ENCODE results near the gene TATDN2. TPM values are rescaled to one million over a fixed set of nuclear protein-coding genes. Genes with fewer than 3 reads are reported as not detected.
"Not testable (repeated sequence)": the region's sequence is repeated elsewhere in the genome, so short reads cannot be mapped to it uniquely, and the experiment has no call there.

The TATDN2 gene
- total RNA-seq, 2 experiments from 2014 or later = 40.0 to 40.2 TPM

GRCh38 chr3:10253731-10254130 lies 5.5 kb downstream of the TATDN2 start:
- Mint-ChIP-seq H3K4me1 (peaks cover 80% of the 10 kb centered on the region), H3K36me3 (ENCODE audit: low read depth) (peaks cover 82% of the 10 kb centered on the region), H3K4me3 (no peak overlapping the region), H3K27me3 (no peaks in the 10 kb centered on the region), H3K9me3 (ENCODE audit: low read depth) (no peaks in the 10 kb centered on the region), H3K27ac (peak overlapping the region; percentile 66)
- ATAC-seq = no peak
- intact Hi-C loops (cut with DNase I, micrococcal nuclease) = no loop called here
- ChIA-PET POLR2A (interaction anchor here (1.1 kb wide), 1 partner anchor 10 kb away, joined by 3 read pairs; no protein-coding TSS in a partner anchor), CTCF (interaction anchor here (0.6 to 7.3 kb wide), 7 partner anchors 10 to 601 kb away, joined by 3 to 52 read pairs (median 3); no protein-coding TSS in a partner anchor)
- DNase-seq = no peak

- CTCF ChIA-PET = interaction anchor here (0.6 to 0.9 kb wide), 5 partner anchors 8 to 1292 kb away, joined by 3 to 5 read pairs (median 3); no protein-coding TSS in a partner anchor
- intact Hi-C loops (cut with DNase I, micrococcal nuclease) = no loop called here
- Mint-ChIP-seq H3K27ac (peak overlapping the region; percentile 47), H3K4me3 (no peak overlapping the region), H3K9me3 (ENCODE audit: low read depth) (no peaks in the 10 kb centered on the region), H3K36me3 (ENCODE audit: low read depth) (peaks cover 80% of the 10 kb centered on the region), H3K27me3 (no peaks in the 10 kb centered on the region), H3K4me1 (peaks cover 84% of the 10 kb centered on the region)
- no peak for DNase-seq
- no peak for ATAC-seq
- POLR2A ChIA-PET = interaction anchor here (0.6 to 0.7 kb wide), 4 partner anchors 70 to 1617 kb away, joined by 3 read pairs; no protein-coding TSS in a partner anchor
Measured at GRCh38 chr3:10255835-10256234, 7.6 kb downstream of the TATDN2 start.

DNA sequence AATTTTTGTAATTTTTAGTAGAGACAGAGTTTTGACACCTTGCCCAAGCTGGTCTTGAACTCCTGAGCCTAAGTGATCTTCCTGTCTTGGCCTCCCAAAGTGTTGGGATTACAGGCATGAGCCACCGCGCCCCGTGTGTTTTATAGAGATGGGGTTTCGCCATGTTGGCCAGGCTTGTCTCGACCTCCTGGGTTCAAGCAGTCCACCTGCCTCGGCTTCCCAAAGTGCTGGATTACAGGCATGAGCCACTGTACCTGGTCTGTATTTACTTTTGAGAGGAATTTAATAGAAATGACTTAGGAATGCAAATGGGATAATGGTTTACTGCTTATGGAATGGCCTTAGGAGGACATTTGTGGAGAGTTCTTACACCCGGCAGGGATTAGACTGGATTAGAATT lies 10.8 kb downstream of the TATDN2 start:
- DNase-seq = no peak
- peaks cover 82% of the 10 kb centered on the region for H3K4me1 Mint-ChIP-seq
- ChIA-PET CTCF (interaction anchor here (0.7 kb wide), 2 partner anchors 15 to 221 kb away, joined by 3 to 4 read pairs; no protein-coding TSS in a partner anchor), POLR2A (no interaction called here)
- H3K27ac Mint-ChIP-seq = peak overlapping the region; percentile 69
- no peaks in the 10 kb centered on the region for H3K9me3 Mint-ChIP-seq (ENCODE audit: low read depth)
- ATAC-seq = no peak
- intact Hi-C loops (cut with DNase I, micrococcal nuclease) = no loop called here
- no peak overlapping the region for H3K4me3 Mint-ChIP-seq
- H3K36me3 Mint-ChIP-seq (ENCODE audit: low read depth) = peaks cover 78% of the 10 kb centered on the region
- no peaks in the 10 kb centered on the region for H3K27me3 Mint-ChIP-seq

GRCh38 chr3:10259798-10260197 lies 11.5 kb downstream of the TATDN2 start:
- Mint-ChIP-seq H3K4me1 (peaks cover 82% of the 10 kb centered on the region), H3K9me3 (ENCODE audit: low read depth) (no peaks in the 10 kb centered on the region), H3K27me3 (no peaks in the 10 kb centered on the region), H3K36me3 (ENCODE audit: low read depth) (peaks cover 76% of the 10 kb centered on the region), H3K27ac (peak overlapping the region; percentile 69), H3K4me3 (no peak overlapping the region)
- CTCF ChIA-PET = interaction anchor here (0.7 to 1.0 kb wide), 2 partner anchors 10 to 14 kb away, joined by 3 read pairs; no protein-coding TSS in a partner anchor
- POLR2A ChIA-PET = no interaction called here
- no peak for ATAC-seq
- intact Hi-C loops (cut with DNase I, micrococcal nuclease) = loop anchor here in 1 of 2 experiments (5.0 kb wide), 1 partner anchor 232 kb away; the partner anchor contains the start of gene FANCD2
- DNase-seq = no peak

- peaks cover 81% of the 10 kb centered on the region for H3K4me1 Mint-ChIP-seq
- ATAC-seq = no peak
- POLR2A ChIA-PET = no interaction called here
Measured at GRCh38 chr3:10260211-10260701, 12.0 kb downstream of the TATDN2 start.

DNA sequence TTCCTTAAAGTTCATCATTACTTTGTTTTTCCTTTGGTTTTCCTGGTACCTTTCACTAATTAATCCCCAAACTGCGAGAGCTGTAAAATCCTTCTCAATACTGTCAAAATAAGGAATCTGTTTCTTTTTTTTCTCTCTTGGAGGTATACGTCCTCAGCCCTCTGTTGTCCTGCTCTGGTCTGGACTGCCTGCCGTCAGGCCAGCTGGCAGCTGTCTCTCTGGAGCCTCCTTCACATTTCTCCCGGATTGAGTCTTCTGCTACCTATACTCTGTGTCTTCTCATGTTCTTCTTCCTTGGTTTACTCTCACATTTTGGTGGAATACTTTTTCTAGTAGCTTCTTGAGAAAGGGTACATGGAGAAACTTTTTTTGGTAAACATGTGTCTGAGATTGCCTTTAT lies 13.8 kb downstream of the TATDN2 start:
- ChIA-PET CTCF (interaction anchor here (0.6 to 4.4 kb wide), 7 partner anchors 11 to 223 kb away, joined by 3 to 52 read pairs (median 4); partner anchors contain the start of gene TATDN2), POLR2A (no interaction called here)
- H3K4me1 Mint-ChIP-seq = peaks cover 77% of the 10 kb centered on the region
- H3K27ac Mint-ChIP-seq = peak overlapping the region; percentile 70
- no peaks in the 10 kb centered on the region for H3K27me3 Mint-ChIP-seq
- peaks cover 69% of the 10 kb centered on the region for H3K36me3 Mint-ChIP-seq (ENCODE audit: low read depth)
- ATAC-seq (no peak), DNase-seq (no peak)
- intact Hi-C loops (cut with DNase I, micrococcal nuclease) = loop anchor here in 1 of 2 experiments (5.0 kb wide), 1 partner anchor 235 kb away; the partner anchor contains the start of gene FANCD2
- no peaks in the 10 kb centered on the region for H3K9me3 Mint-ChIP-seq (ENCODE audit: low read depth)
- H3K4me3 Mint-ChIP-seq = no peak overlapping the region

More at GRCh38 chr3:10260211-10260701, 12.0 kb downstream of the TATDN2 start:
- no peak overlapping the region for H3K4me3 Mint-ChIP-seq
- intact Hi-C loops (cut with DNase I, micrococcal nuclease) = loop anchor here in 1 of 2 experiments (5.0 kb wide), 1 partner anchor 233 kb away; the partner anchor contains the start of gene FANCD2
- peaks cover 74% of the 10 kb centered on the region for H3K36me3 Mint-ChIP-seq (ENCODE audit: low read depth)
- DNase-seq = no peak
- H3K27me3 Mint-ChIP-seq = no peaks in the 10 kb centered on the region
- H3K27ac Mint-ChIP-seq = peak overlapping the region; percentile 69
- CTCF ChIA-PET = interaction anchor here (1.0 to 4.4 kb wide), 2 partner anchors 9 to 22 kb away, joined by 3 to 31 read pairs; no protein-coding TSS in a partner anchor
- H3K9me3 Mint-ChIP-seq (ENCODE audit: low read depth) = no peaks in the 10 kb centered on the region

DNA sequence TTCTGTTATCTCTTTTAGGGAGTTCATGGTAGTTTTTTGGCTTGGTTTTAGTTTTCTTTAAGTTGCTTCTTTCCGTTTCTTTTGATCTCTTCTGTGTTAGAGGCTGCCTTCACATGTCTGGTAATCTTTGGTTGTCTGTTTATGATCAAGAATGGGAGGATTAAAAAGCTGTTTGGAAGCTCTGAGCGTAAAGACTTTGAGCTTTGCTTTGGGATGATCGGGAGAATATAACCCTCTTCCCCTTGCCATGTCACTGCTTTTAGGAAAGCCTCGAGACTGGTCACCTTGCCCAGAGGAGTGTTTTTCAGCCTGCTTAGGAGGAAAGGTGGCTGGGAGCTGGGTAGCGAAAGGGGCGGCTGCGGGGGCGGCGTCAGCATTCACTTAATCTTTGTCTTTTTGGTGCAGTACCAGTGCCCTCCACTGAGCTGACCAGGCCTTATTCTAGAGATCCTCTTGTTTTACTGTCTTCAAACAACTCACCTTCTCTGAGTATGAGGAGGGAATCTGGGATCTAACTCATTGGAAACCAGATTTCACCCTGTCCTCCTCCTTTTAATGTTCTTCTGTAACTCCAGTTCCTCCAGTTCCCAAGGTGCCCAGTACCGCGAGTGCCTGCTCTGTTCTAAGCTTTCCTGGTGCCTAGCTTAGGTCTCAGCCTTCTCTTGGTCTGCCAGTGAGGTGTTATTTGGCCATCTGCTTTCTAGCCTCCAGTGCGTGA lies 15.5 kb downstream of the TATDN2 start:
- Mint-ChIP-seq H3K4me1 (peaks cover 85% of the 10 kb centered on the region), H3K27ac (peak overlapping the region; percentile 91), H3K27me3 (no peaks in the 10 kb centered on the region), H3K36me3 (ENCODE audit: low read depth) (peaks cover 74% of the 10 kb centered on the region), H3K4me3 (peak overlapping the region; percentile 59), H3K9me3 (ENCODE audit: low read depth) (no peaks in the 10 kb centered on the region)
- intact Hi-C loops (cut with DNase I, micrococcal nuclease) = loop anchor here in 1 of 2 experiments (1.0 to 5.0 kb wide), 2 partner anchors 14 to 237 kb away; partner anchors contain the start of gene FANCD2
- ATAC-seq (peak; percentile 94), DNase-seq (peak; percentile 86)
- POLR2A ChIA-PET = interaction anchor here (0.6 to 1.7 kb wide), 10 partner anchors 9 to 151 kb away, joined by 3 to 7 read pairs (median 4); partner anchors contain the start of gene TATDN2
- CTCF ChIA-PET = interaction anchor here (0.6 to 4.4 kb wide), 40 partner anchors 8 to 519 kb away, joined by 3 to 52 read pairs (median 4); partner anchors contain the start of genes IL17RE, TATDN2 and VHL

DNA sequence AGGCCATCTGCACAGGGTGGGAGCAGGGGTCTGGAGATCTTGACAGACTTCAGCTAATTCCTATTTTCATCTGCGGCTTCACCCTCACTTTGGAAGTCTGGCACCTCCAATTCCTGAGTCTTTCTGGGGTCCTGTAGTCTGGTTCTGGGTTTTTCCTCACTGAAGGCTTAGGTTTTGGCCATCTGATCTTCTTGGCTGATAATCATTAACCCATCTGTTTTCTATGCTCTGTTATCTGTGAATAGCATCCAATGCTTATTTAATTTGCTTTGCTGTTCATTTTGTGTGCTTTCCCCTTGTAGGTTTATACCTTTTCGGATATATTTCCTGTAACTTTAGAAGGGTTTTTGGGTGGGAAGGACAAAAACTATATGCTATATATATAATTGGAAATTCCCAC lies 17.6 kb downstream of the TATDN2 start:
- H3K27me3 Mint-ChIP-seq = no peaks in the 10 kb centered on the region
- intact Hi-C loops (cut with DNase I, micrococcal nuclease) = no loop called here
- peak overlapping the region; percentile 47 for H3K27ac Mint-ChIP-seq
- CTCF ChIA-PET = interaction anchor here (4.2 kb wide), 1 partner anchor 15 kb away, joined by 52 read pairs; the partner anchor contains the start of gene TATDN2
- H3K36me3 Mint-ChIP-seq (ENCODE audit: low read depth) = peaks cover 67% of the 10 kb centered on the region
- H3K4me1 Mint-ChIP-seq = peaks cover 73% of the 10 kb centered on the region
- H3K4me3 Mint-ChIP-seq = no peak overlapping the region
- POLR2A ChIA-PET = no interaction called here
- DNase-seq (no peak), ATAC-seq (no peak)
- H3K9me3 Mint-ChIP-seq (ENCODE audit: low read depth) = no peaks in the 10 kb centered on the region

DNA sequence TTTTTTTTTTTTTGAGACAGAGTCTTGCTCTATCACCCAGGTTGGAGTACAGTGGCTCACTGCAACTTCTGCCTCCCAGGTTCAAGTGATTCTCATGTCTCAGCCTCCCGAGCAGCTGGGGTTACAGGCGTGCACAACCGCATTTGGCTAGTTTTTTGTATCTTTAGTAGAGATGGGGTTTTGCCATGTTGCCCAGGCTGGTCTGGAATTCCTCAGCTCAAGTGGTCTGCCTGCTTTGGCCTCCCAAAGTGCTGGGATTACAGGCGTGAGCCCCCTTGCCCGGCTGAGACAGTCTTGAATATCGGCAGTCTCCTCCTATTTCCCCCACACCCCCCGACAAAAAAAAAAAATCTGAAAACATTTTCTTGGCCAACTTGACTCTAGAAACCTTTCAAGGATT lies 18.7 kb downstream of the TATDN2 start:
- intact Hi-C loops (cut with DNase I, micrococcal nuclease); POLR2A ChIA-PET; CTCF ChIA-PET; H3K9me3 Mint-ChIP-seq (ENCODE audit: low read depth); H3K27me3 Mint-ChIP-seq; DNase-seq; ATAC-seq; H3K4me3 Mint-ChIP-seq: not testable (repeated sequence)
- peaks cover 67% of the 10 kb centered on the region for H3K4me1 Mint-ChIP-seq
- peaks cover 66% of the 10 kb centered on the region for H3K36me3 Mint-ChIP-seq (ENCODE audit: low read depth)
- H3K27ac Mint-ChIP-seq = peak overlapping the region; percentile 16

DNA sequence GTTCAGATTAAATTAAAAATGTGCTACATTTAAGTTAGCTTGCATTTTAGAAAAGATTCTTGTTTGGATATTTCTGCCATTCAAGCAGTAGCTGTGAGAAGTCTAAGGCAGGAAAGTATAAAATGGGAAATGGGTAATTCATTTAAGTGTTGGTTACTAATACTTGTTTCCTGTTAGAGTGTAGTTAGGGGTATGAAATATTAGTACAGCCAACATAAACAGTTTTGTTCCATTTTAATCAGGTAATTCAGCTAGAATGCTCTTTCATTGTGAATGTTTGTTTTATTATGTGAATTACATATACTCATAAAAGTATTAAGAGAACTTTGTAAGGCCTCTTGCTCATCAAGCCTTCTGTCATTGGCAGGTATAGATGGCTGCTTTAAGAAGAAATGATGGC lies 19.9 kb downstream of the TATDN2 start:
- Mint-ChIP-seq H3K27me3 (no peaks in the 10 kb centered on the region), H3K9me3 (ENCODE audit: low read depth) (no peaks in the 10 kb centered on the region), H3K4me1 (peaks cover 64% of the 10 kb centered on the region), H3K4me3 (no peak overlapping the region), H3K36me3 (ENCODE audit: low read depth) (peaks cover 64% of the 10 kb centered on the region), H3K27ac (no peak overlapping the region)
- ChIA-PET POLR2A (interaction anchor here (0.6 kb wide), 1 partner anchor 18 kb away, joined by 3 read pairs; no protein-coding TSS in a partner anchor), CTCF (interaction anchor here (1.0 kb wide), 1 partner anchor 18 kb away, joined by 3 read pairs; no protein-coding TSS in a partner anchor)
- ATAC-seq (no peak), DNase-seq (no peak)
- intact Hi-C loops (cut with DNase I, micrococcal nuclease) = no loop called here

DNA sequence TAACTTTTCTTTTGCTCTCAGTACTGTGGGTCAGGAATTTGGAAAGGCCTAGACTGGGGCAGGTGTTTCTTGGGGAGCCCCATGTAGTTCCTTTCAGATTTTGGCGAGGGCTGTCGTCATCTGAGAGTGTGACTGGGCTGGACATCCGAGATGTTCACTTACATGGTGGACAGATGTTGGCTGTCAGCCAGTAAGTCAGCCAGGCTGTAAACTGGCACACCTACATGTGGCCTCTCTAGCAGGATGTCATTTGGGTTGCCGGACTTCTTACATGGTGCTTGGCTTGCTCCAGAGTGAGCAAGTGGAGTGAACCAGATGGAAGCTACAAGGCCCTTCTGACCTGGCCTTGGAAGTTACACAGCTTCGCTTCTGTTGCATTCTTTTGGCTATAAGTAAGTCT lies 20.7 kb downstream of the TATDN2 start:
- intact Hi-C loops (cut with DNase I, micrococcal nuclease) = no loop called here
- Mint-ChIP-seq H3K9me3 (ENCODE audit: low read depth) (no peaks in the 10 kb centered on the region), H3K4me3 (no peak overlapping the region), H3K27ac (peak overlapping the region; percentile 21), H3K36me3 (ENCODE audit: low read depth) (peaks cover 62% of the 10 kb centered on the region), H3K27me3 (no peaks in the 10 kb centered on the region), H3K4me1 (peaks cover 63% of the 10 kb centered on the region)
- POLR2A ChIA-PET = interaction anchor here (0.5 kb wide), 1 partner anchor 152 kb away, joined by 3 read pairs; no protein-coding TSS in a partner anchor
- CTCF ChIA-PET = interaction anchor here (0.8 to 1.0 kb wide), 3 partner anchors 8 to 11 kb away, joined by 3 to 4 read pairs (median 3); no protein-coding TSS in a partner anchor
- DNase-seq = no peak
- no peak for ATAC-seq

Data from activated CD4-positive, alpha-beta T cell treated with anti-CD3 and anti-CD28 coated beads for 36 hours (primary cell).